Embryonic facial prominence (tissue), 1 donor: Measurements from ENCODE around the gene CFAP298.

Experiments
- DNase-seq: peaks from one replicate; pipeline ENCODE4 v3.0.0-alpha.2; 2016; ENCODE audit errors: extremely low spot score

Gene CFAP298

DNA sequence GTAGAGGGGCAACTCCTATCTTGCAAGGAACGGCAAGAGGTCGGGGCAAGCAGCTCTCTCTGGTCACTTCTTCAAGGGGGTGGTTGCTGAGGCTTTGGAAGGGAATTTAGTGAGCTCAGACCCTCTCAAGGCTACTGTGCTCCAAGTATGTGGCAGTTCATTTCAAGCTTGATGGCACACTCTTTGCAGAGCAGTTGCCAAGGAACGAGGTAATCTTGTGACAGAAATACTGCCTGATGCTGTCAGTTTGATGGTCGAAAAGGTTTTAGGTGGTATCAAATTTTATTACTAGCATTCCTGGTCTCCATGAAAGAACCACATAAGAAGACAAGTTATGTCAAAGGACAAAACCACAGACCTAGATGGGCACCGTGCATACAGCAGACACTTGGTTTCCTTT is 13.1 kb downstream of the CFAP298 start:
- DNase-seq: no peak

- DNase-seq: no peak
Observed at GRCh38 chr21:32597205-32597604, 15.0 kb downstream of the CFAP298 start.

DNA sequence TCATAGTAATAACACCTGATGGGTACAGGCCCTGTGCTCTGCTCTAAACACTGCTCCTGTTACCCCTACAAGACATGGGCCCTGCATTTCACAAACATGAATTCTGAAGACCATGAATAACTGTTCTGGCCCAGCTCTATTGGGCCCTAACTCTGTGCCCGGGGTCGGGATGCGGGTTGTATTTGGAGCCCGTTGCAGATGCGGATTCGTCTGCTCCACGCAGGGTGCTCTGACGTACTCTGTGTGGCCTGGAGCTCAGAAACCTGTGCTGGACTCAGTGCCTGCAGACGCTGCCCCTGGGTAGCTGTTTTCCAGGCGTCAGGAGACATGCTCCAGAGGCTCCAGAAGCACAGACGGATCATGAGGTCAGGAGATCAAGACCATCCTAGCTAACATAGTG is 16.7 kb downstream of the CFAP298 start:
- DNase-seq: no peak

- no peak for DNase-seq
Observed at GRCh38 chr21:32593690-32594089, 18.5 kb downstream of the CFAP298 start.

DNA sequence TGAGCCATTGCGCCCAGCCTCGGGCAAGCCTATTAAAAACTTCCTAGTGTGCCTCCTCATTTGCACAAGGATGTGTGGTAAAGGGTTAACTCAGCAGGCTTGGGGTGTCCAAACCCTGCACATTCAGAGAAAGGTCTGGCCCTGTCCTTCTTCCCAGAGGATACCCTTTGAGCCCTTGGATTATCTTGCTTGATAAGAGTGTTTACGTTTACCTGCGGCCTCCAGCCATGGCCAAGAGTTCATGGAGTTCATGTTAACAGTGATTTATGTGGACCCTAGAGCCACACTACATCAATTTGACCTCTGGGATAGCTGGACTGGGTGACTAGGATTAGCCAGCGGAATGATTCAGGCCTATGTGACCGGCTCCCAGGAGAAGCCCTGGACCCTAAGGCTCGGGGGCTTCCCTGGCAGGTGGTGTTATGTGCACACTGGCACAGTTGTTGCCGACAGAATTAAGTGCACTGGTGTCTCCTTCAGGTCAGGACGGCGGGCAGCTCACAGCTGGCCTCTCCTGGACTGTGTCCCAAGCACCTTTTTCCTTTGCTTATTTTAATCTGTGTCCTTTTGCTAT is 19.2 kb downstream of the CFAP298 start:
- no peak for DNase-seq

GRCh38 chr21:32590130-32590529 is 22.0 kb downstream of the CFAP298 start:
- DNase-seq: no peak

- no peak for DNase-seq
Observed at GRCh38 chr21:32587651-32588050, 24.5 kb downstream of the CFAP298 start.

GRCh38 chr21:32587120-32587519 is 25.1 kb downstream of the CFAP298 start:
- DNase-seq: no peak

- no peak for DNase-seq
Observed at GRCh38 chr21:32585970-32586369, 26.2 kb downstream of the CFAP298 start.

- no peak for DNase-seq
Observed at GRCh38 chr21:32585042-32585710, 27.0 kb downstream of the CFAP298 start, which contains the start of gene TCP10L. TSS of gene TCP10L (minus strand) at chr21:32585523. CDS start at chr21:32584304, 1,219 bp downstream.

DNA sequence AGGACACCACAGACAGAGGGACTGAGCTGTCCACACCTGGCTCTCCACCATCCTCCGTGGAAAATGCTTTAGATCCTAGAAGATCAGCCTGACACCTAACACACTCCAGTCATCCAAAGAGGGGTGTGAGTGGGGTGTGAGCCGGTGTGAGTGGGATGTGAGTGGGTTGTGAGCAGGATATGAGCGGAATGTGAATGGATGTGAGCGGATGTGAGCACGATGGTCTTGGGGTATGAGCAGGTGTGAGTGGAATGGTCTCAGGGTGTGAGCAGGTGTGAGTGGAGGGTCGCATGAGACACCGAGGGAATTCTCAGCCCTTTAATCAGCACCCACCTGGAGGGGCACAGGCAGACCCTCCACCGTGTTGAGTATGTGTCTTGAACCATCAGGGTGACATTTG is 27.7 kb downstream of the CFAP298 start:
- no peak for DNase-seq

- no peak for DNase-seq
Observed at GRCh38 chr21:32581732-32582131, 30.4 kb downstream of the CFAP298 start.

GRCh38 chr21:32580949-32581348 is 31.2 kb downstream of the CFAP298 start:
- DNase-seq: no peak

DNA sequence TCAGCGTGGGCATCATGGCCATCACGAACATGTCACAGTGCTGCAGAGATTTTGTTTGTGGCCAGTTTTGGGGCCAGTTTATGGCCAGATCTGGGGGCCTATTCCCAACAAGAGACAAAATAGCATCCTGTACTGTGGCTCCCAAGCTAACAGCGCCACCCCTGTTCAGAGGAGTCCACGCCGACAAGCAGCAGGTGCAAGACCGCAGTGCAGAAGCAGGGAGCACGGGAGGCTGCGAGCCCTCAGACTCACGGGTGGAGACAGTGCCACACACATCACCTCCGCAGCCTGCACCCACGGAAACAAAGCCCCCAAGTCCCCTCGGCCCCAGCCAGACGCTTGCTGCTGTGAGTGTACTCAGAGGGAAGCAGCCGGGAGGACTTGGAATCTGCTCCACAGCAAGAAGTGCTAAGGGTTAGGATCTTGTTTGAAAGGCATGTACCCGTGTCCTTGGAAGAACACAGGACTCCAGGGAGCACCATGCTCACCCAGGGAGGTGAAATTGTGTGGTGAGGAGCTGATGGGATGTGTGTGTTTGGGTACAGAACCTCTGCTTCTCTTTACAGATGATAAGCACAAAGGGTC is 34.0 kb downstream of the CFAP298 start:
- no peak for DNase-seq

DNA sequence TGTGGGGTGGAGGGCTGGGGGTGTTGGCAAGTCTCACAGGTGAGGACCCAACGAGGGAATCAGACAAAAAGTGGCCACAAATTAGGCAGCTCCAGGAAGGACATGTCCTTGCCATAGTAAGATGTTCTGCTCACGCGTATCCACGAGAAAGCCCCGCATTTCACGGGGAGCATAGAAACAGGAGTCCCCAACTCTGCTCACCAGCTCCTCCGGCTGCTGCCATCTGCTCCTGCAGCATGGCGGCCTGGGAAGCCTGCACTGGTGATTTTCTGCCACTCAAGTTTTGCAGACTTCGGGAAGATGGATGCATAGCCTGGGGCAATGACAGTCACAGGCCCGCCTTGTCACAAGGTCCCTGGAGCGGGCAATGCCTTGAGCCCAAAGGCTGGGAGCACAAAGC is 36.2 kb downstream of the CFAP298 start:
- no peak for DNase-seq

DNA sequence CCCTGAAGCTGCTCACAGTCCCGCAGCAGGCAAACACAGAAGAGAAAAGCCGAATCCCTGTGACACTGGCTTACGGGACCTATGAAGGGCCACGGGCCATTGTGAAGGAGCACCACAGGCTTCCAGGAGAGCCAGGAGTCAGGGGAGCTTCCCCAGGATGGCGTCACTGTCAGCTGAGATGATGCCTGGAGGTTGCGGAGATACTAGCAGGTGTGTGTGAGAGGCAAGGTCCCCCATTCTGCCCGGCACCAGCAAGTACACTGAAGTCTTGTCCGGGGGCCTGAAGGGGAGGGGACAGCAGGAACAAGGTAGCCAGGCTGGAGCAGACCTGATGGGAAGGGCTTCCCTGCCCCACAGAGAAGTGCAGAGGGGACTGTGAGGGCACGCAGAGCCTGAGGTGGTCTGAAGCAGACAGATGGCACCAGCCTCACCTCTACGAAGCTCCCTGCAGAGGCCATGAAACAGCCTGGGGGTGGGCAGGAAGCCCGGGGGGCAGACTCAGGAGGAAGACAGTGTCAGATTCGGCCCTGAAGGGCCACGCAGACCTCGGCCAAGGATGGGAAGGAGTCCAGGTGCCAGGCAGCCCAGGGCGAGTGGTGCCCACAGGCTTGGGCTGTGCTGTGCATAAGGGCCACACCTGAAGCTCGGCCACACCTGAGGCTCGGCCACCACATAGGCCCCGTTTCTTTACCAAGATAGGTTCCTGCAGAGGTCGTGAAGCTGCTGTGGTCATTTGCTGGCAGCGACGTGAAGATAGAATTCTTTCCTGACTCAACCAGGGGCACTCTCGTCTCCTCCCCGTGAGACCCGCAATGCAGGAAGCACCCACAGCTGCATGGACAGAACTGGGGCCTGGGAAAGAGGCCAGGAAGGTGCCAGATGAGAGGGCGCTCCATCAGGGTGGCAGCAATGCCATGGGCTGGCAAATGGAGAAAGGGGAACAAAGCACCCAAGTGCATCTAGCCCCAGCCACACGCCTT is 36.9 kb downstream of the CFAP298 start:
- DNase-seq: no peak

- DNase-seq: no peak
Observed at GRCh38 chr21:32572574-32573420, 39.4 kb downstream of the CFAP298 start.

GRCh38 chr21:32570456-32570855 is 41.7 kb downstream of the CFAP298 start:
- no peak for DNase-seq

DNA sequence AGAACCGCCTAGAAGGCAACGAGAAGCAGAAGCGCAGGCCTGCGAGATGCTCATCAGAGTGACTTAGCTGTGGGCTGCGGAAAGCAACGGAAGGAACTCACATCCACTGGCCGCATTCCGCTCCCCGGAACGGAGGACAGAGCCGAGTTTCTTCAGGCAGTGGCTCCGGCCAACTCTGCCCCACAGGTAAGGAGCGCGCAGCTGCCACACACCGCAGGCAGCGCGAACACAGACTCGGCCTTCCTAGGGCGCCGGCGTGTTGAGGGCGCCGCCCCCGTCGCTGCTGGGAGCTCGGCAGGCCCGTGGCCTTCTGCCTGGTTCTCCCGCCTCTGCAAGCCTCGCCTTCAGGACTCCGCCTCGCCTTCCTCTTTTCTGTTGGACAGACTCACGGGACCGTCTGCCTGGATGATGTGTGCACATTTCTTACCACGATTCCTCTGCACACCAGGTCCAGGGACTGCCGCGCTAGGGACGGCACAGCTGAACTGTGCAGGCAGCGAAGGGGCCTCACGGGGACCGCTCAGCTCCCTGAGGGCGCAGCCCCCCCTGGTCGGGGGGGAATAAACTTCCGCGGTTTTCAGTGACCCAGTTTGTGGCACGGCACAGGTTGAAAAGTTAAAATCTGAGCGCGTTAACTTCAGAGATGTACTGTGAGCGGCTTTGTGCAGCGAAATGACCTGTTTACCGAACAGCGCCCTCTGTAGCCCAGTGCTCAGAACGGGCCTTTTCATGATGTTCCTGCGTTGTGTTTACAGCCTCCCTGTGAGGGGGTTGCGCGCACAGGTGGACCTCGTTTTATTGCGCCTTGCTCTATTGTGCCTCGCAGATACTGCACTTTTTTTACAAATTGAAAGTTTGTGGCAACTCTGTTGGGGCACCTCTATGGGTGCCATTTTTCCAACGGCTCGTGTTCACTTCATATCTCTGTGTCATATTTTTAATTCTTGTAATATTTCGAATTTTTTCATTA is 42.6 kb downstream of the CFAP298 start:
- DNase-seq: peak; percentile 50

GRCh38 chr21:32567626-32568025 is 44.6 kb downstream of the CFAP298 start:
- no peak for DNase-seq
